H9 (cell line): Measurements from ENCODE around the gene MTG2. TPM values are rescaled to one million over a fixed set of nuclear protein-coding genes. Genes with fewer than 3 reads are reported as not detected.

Experiments
- DNase-seq: peaks from one replicate; pipeline ENCODE4 v3.0.0-alpha.2; 2017
- H2AFZ ChIP-seq: one replicate; pipeline ENCODE4 v1.6.1; 2013; ENCODE audit warnings: mild to moderate bottlenecking, low read length, control low read depth, moderate library complexity
- H2AK5ac ChIP-seq: 2 replicates; pipeline ENCODE4 v1.6.1; 2013; ENCODE audit warnings: low read length, control low read depth, mixed read lengths; ENCODE audit not compliant: insufficient read length
- H2BK120ac ChIP-seq: one replicate; pipeline ENCODE4 v1.6.1; 2013; ENCODE audit warnings: low read depth, mild to moderate bottlenecking, low read length, control low read depth, inconsistent platforms; ENCODE audit not compliant: poor library complexity, severe bottlenecking
- H2BK12ac ChIP-seq: 2 replicates; pipeline ENCODE4 v1.6.1; 2013; ENCODE audit warnings: low read length, control low read depth, mixed read lengths, low read depth; ENCODE audit not compliant: insufficient read length
- H2BK15ac ChIP-seq: 2 replicates; pipeline ENCODE4 v1.6.1; 2013; ENCODE audit warnings: low read depth, low read length, control low read depth
- H2BK20ac ChIP-seq: one replicate; pipeline ENCODE4 v1.6.1; 2013; ENCODE audit warnings: low read depth, mild to moderate bottlenecking, low read length, control low read depth, inconsistent platforms; ENCODE audit not compliant: poor library complexity, severe bottlenecking
- H2BK5ac ChIP-seq: 2 replicates; pipeline ENCODE4 v1.6.1; 2013; ENCODE audit warnings: low read length, control low read depth, mixed read lengths; ENCODE audit not compliant: insufficient read length
- H3K14ac ChIP-seq: 2 replicates; pipeline ENCODE4 v1.6.1; 2013; ENCODE audit warnings: low read length, control low read depth; ENCODE audit not compliant: insufficient read depth
- H3K18ac ChIP-seq: 2 replicates; pipeline ENCODE4 v1.6.1; 2013; ENCODE audit warnings: low read depth, mild to moderate bottlenecking, mixed read lengths, low read length, control low read depth; ENCODE audit not compliant: insufficient read length
- H3K23ac ChIP-seq: 2 replicates; pipeline ENCODE4 v1.6.1; 2013; ENCODE audit warnings: low read length, control low read depth, mixed read lengths, low read depth; ENCODE audit not compliant: insufficient read length
- H3K23me2 ChIP-seq: 2 replicates; pipeline ENCODE4 v1.6.1; 2013; ENCODE audit warnings: low read depth, mild to moderate bottlenecking, mixed read lengths, low read length, control low read depth; ENCODE audit not compliant: insufficient read length, poor library complexity, severe bottlenecking
- H3K27ac ChIP-seq: 2 replicates; pipeline ENCODE4 v1.5.1; 2013; ENCODE audit warnings: low read length, control low read depth, mixed read lengths, low read depth; ENCODE audit not compliant: insufficient read length
- H3K27me3 ChIP-seq: 2 replicates; pipeline ENCODE4 v1.6.1; 2013; ENCODE audit warnings: low read length, control low read depth, inconsistent platforms; ENCODE audit not compliant: insufficient read depth
- H3K4ac ChIP-seq: 2 replicates; pipeline ENCODE4 v1.6.1; 2013; ENCODE audit warnings: low read depth, mild to moderate bottlenecking, control low read depth, inconsistent platforms, low read length, moderate library complexity
- H3K4me1 ChIP-seq: 2 replicates; pipeline ENCODE4 v1.6.1; 2013; ENCODE audit warnings: low read length, control low read depth, inconsistent platforms; ENCODE audit not compliant: insufficient read depth
- H3K4me2 ChIP-seq: 2 replicates; pipeline ENCODE4 v1.6.1; 2013; ENCODE audit warnings: low read length, control low read depth, mixed read lengths; ENCODE audit not compliant: insufficient read length, insufficient read depth
- H3K56ac ChIP-seq: 2 replicates; pipeline ENCODE4 v1.6.1; 2013; ENCODE audit warnings: low read depth, mild to moderate bottlenecking, mixed read lengths, low read length, control low read depth; ENCODE audit not compliant: insufficient read length
- H3K79me1 ChIP-seq: 2 replicates; pipeline ENCODE4 v1.6.1; 2013; ENCODE audit warnings: low read depth, mild to moderate bottlenecking, moderate library complexity, low read length, control low read depth, inconsistent platforms; ENCODE audit not compliant: insufficient read depth, poor library complexity, severe bottlenecking
- H3K79me2 ChIP-seq: 2 replicates; pipeline ENCODE4 v1.6.1; 2013; ENCODE audit warnings: low read length, control low read depth, inconsistent platforms; ENCODE audit not compliant: insufficient read depth
- H3K9ac ChIP-seq: 2 replicates; pipeline ENCODE4 v1.6.1; 2013; ENCODE audit warnings: low read length, control low read depth, mixed read lengths; ENCODE audit not compliant: insufficient read length; ENCODE audit errors: extremely low read depth
- H3K9me3 ChIP-seq: one replicate; pipeline ENCODE4 v1.6.1; 2013; ENCODE audit warnings: low read depth, low read length, inconsistent platforms; ENCODE audit not compliant: control insufficient read depth
- H3T11ph ChIP-seq: one replicate; pipeline ENCODE4 v1.6.1; 2013; ENCODE audit warnings: mild to moderate bottlenecking, low read length, control low read depth, inconsistent platforms
- H4K20me1 ChIP-seq: one replicate; pipeline ENCODE4 v1.6.1; 2013; ENCODE audit not compliant: control insufficient read depth, insufficient read length, insufficient read depth
- H4K5ac ChIP-seq: 2 replicates; pipeline ENCODE4 v1.6.1; 2013; ENCODE audit warnings: low read depth, mild to moderate bottlenecking, mixed read lengths, low read length, control low read depth; ENCODE audit not compliant: insufficient read length
- H4K8ac ChIP-seq: replicated peaks from 2 replicates; pipeline ENCODE4 v1.6.1; 2013; ENCODE audit warnings: low read length, control low read depth, mixed read lengths, low read depth; ENCODE audit not compliant: insufficient read length
- H4K91ac ChIP-seq: 2 replicates; pipeline ENCODE4 v1.6.1; 2013; ENCODE audit warnings: low read depth, mild to moderate bottlenecking, moderate library complexity, mixed read lengths, low read length, control low read depth; ENCODE audit not compliant: insufficient read length
- H3K27ac Mint-ChIP-seq, 3 experiments: 2 replicates in 2 of 3; 3 replicates in 1 of 3; pipeline ENCODE4 v1.8.0; 2020 to 2021; ENCODE audit warnings: mixed read lengths in 3 of 3, mild to moderate bottlenecking in 1 of 3, moderate library complexity in 1 of 3
- H3K27me3 Mint-ChIP-seq: 2 replicates; pipeline ENCODE4 v1.8.0; 2021; ENCODE audit warnings: low read depth, mild to moderate bottlenecking, moderate library complexity, mixed read lengths
- H3K36me3 Mint-ChIP-seq, 3 experiments: 2 replicates in 2 of 3; 3 replicates in 1 of 3; pipeline ENCODE4 v1.8.0; 2020 to 2021; ENCODE audit warnings: low read depth in 3 of 3, mixed read lengths in 3 of 3; ENCODE audit not compliant: insufficient read depth in 1 of 3
- H3K4me1 Mint-ChIP-seq, 2 experiments: 2 replicates each; pipeline ENCODE4 v1.8.0; 2020; ENCODE audit warnings: mixed read lengths in 2 of 2
- H3K4me3 Mint-ChIP-seq, 2 experiments: 2 replicates in 1 of 2; 3 replicates in 1 of 2; pipeline ENCODE4 v1.8.0; 2020 to 2021; ENCODE audit warnings: mild to moderate bottlenecking in 2 of 2, mixed read lengths in 2 of 2, moderate library complexity in 1 of 2
- H3K9me3 Mint-ChIP-seq, 2 experiments: 2 replicates in 1 of 2; 3 replicates in 1 of 2; pipeline ENCODE4 v1.8.0; 2020; ENCODE audit warnings: mild to moderate bottlenecking in 2 of 2, mixed read lengths in 2 of 2, moderate library complexity in 1 of 2
- CTCF ChIP-seq: fragments of 200-600 bp; sonication (generic); conservative IDR thresholded peaks from 3 replicates; pipeline ENCODE4 v1.8.0; 2021; ENCODE audit warnings: antibody characterized with exemption, mild to moderate bottlenecking
- WGBS: extraction: QIAGEN DNeasy Blood & Tissue Kit; methylation state at CpG from one replicate; pipeline ENCODE4 v1.1.7; 2013; ENCODE audit warnings: missing lambda C conversion rate, low lambda C conversion rate, mixed read lengths; ENCODE audit not compliant: insufficient read length; ENCODE audit errors: extremely low coverage; 5-methylcytosine and 5-hydroxymethylcytosine counted together
- total RNA-seq: library from RNA; stranded (reverse); gene quantifications from 2 replicates; pipeline ENCODE4 v1.2.1, GENCODE V29; 2021

MTG2 gene
- total RNA-seq, 1 experiment from 2014 or later = 25.1 TPM

GRCh38 chr20:62181808-62182207 lies 1.0 kb upstream of the MTG2 start:
- Histone ChIP-seq H3K79me1 (no peaks in the 10 kb centered on the region), H3K56ac (no peak overlapping the region), H4K20me1 (no peaks in the 10 kb centered on the region), H3K9me3 (no peaks in the 10 kb centered on the region), H3K4me2 (peak overlapping the region; percentile 45), H3K27me3 (no peaks in the 10 kb centered on the region), H3K18ac (no peak overlapping the region), H2BK12ac (no peak overlapping the region), H4K91ac (no peak overlapping the region), H3K14ac (no peak overlapping the region), H3K23me2 (peaks cover 3% of the 10 kb centered on the region), H3K79me2 (peaks cover 4% of the 10 kb centered on the region; the same call in 1 of the 2 replicates), H2AFZ (no peak overlapping the region), H2AK5ac (no peak overlapping the region), H2BK20ac (no peak overlapping the region), H3K4ac (no peak overlapping the region), H3K23ac (no peak overlapping the region), H2BK120ac (no peak overlapping the region), H3K27ac (no peak overlapping the region), H4K5ac (no peak overlapping the region), H3T11ph (no peak overlapping the region), H3K4me1 (peaks cover 2% of the 10 kb centered on the region; the same call in 1 of the 2 replicates), H2BK15ac (no peak overlapping the region), H2BK5ac (no peak overlapping the region), H4K8ac (no peak overlapping the region), H3K9ac (no peak overlapping the region)
- peak overlapping the region; percentile 88 to 91 for H3K4me3 Mint-ChIP-seq
- peak overlapping the region in 2 of 3 experiments; percentile 89 to 95; a peak in 4 of 7 replicates for H3K27ac Mint-ChIP-seq
- H3K4me1 Mint-ChIP-seq = peaks cover 15% of the 10 kb centered on the region in 2 experiments
- no peaks in the 10 kb centered on the region; the same call in 1 of the 2 replicates for H3K27me3 Mint-ChIP-seq
- H3K36me3 Mint-ChIP-seq = peaks cover 6 to 18% (median 6%) of the 10 kb centered on the region in 3 experiments; a peak in 6 of 7 replicates
- TF ChIP-seq CTCF = no peak
- no peak for DNase-seq
- H3K9me3 Mint-ChIP-seq = no peaks in the 10 kb centered on the region
- no CpG with 5 or more reads among the region's 2 CpGs for WGBS
